Cardiac fibroblast (primary cell): ENCODE measurements around the gene GTF3C5.

Experiments
- DNase-seq, 2 donors: peaks; one replicate each; pipeline versions ENCODE4 v3.0.0 to v3.0.0-alpha.2; 2010; ENCODE audit warnings: low read depth in 2 of 2
- H3K4me3 ChIP-seq, 2 donors: replicated peaks in 1 of 2; 1 replicate in 1 of 2; 2 replicates in 1 of 2; pipeline ENCODE4 v1.5.1; 2011; ENCODE audit warnings: low read depth in 2 of 2, low read length in 2 of 2, mild to moderate bottlenecking in 2 of 2, moderate library complexity in 1 of 2
- CTCF ChIP-seq: IDR thresholded peaks from one replicate; pipeline ENCODE4 v1.5.1; 2011; ENCODE audit warnings: low read depth, mild to moderate bottlenecking, low read length, inconsistent platforms

Gene GTF3C5

GRCh38 chr9:133100506-133101355 lies 69.9 kb downstream of the GTF3C5 start:
- no peak for DNase-seq
- no peak for TF ChIP-seq CTCF
- H3K4me3 ChIP-seq = no peak overlapping the region

GRCh38 chr9:133101356-133102189 lies 70.8 kb downstream of the GTF3C5 start:
- no peak overlapping the region for H3K4me3 ChIP-seq

GRCh38 chr9:133102190-133103021 lies 71.6 kb downstream of the GTF3C5 start:
- DNase-seq = no peak
- TF ChIP-seq CTCF = no peak
- no peak overlapping the region for H3K4me3 ChIP-seq

More at GRCh38 chr9:133101356-133102189, 70.8 kb downstream of the GTF3C5 start:
- DNase-seq = no peak
- no peak for TF ChIP-seq CTCF

GRCh38 chr9:133103183-133103986 lies 72.6 kb downstream of the GTF3C5 start:
- peak; percentile 94 for TF ChIP-seq CTCF
- no peak overlapping the region for H3K4me3 ChIP-seq
- DNase-seq = peak; percentile 44 to 45

- no peak for TF ChIP-seq CTCF
- no peak for DNase-seq
These were observed 73.2 kb downstream of the GTF3C5 start for GRCh38 chr9:133103987-133104505.

More at GRCh38 chr9:133103987-133104505, 73.2 kb downstream of the GTF3C5 start:
- no peak overlapping the region for H3K4me3 ChIP-seq
